Caco-2 (cell line): ENCODE data around the gene TCAIM. TPM values are rescaled to one million over a fixed set of nuclear protein-coding genes. Genes with fewer than 3 reads are reported as not detected.

Experiments
- BruUV-seq: library from RNA; stranded (reverse); fragments of 400-500 nt; replicated peaks from 2 replicates; lab custom pipeline; 2021; lab: Mats Ljungman, UMichigan
- CTCF ChIA-PET: fragments of 300-600 bp; sonication (Branson Sonifier 250); formaldehyde crosslinking; loops from one replicate; lab custom pipeline; 2022; ENCODE audit warnings: antibody characterized with exemption; lab: Charles Lee
- POLR2A ChIA-PET: fragments of 300-600 bp; sonication (Branson Sonifier 250); formaldehyde crosslinking; loops from one replicate; lab custom pipeline; 2022; ENCODE audit warnings: antibody characterized with exemption; lab: Charles Lee
- DNase-seq, 2 experiments: peaks; one replicate each; pipeline versions ENCODE4 v3.0.0 to v3.0.0-alpha.2; 2020 to 2022
- H3K27me3 ChIP-seq: replicated peaks from 2 replicates; pipeline ENCODE4 v1.6.0; 2011; ENCODE audit warnings: low read length; ENCODE audit not compliant: control insufficient read depth, insufficient read depth
- H3K36me3 ChIP-seq: 2 replicates; pipeline ENCODE4 v1.5.1; 2011; ENCODE audit warnings: low read length; ENCODE audit not compliant: control insufficient read depth, insufficient read depth
- H3K4me1 ChIP-seq: fragments of 250-450 bp; sonication (Bioruptor Pico); 2 replicates; pipeline ENCODE4 v1.5.1; 2020; ENCODE audit warnings: mild to moderate bottlenecking
- H3K4me3 ChIP-seq: 2 replicates; pipeline ENCODE4 v1.5.1; 2011; ENCODE audit warnings: low read depth, mild to moderate bottlenecking, control low read depth, low read length
- H3K9me3 ChIP-seq: fragments of 250-450 bp; sonication (Bioruptor Pico); 2 replicates; pipeline ENCODE4 v1.5.1; 2020; ENCODE audit warnings: mild to moderate bottlenecking, moderate library complexity
- H3K27ac Mint-ChIP-seq: one replicate; pipeline ENCODE4 v1.8.0; 2022; ENCODE audit warnings: mixed read lengths; ENCODE audit not compliant: unreplicated experiment
- H3K27me3 Mint-ChIP-seq: one replicate; pipeline ENCODE4 v1.8.0; 2022; ENCODE audit warnings: mixed read lengths; ENCODE audit not compliant: insufficient read depth, unreplicated experiment
- H3K36me3 Mint-ChIP-seq: one replicate; pipeline ENCODE4 v1.8.0; 2022; ENCODE audit warnings: mild to moderate bottlenecking, mixed read lengths; ENCODE audit not compliant: insufficient read depth, unreplicated experiment
- H3K4me1 Mint-ChIP-seq: one replicate; pipeline ENCODE4 v1.8.0; 2022; ENCODE audit warnings: low read depth, mixed read lengths; ENCODE audit not compliant: unreplicated experiment
- H3K4me3 Mint-ChIP-seq: one replicate; pipeline ENCODE4 v1.8.0; 2022; ENCODE audit warnings: mild to moderate bottlenecking, moderate library complexity, mixed read lengths; ENCODE audit not compliant: unreplicated experiment
- H3K9me3 Mint-ChIP-seq: one replicate; pipeline ENCODE4 v1.8.0; 2022; ENCODE audit warnings: mixed read lengths; ENCODE audit not compliant: unreplicated experiment
- CTCF ChIP-seq, 2 experiments: fragments of 200-600 bp in 1 of 2; IDR thresholded peaks; 1 replicate in 1 of 2; 2 replicates in 1 of 2; pipeline versions ENCODE4 v1.5.1 to v1.8.0; 2011 to 2022; ENCODE audit warnings: antibody characterized with exemption in 1 of 2, control low read depth in 1 of 2, inconsistent platforms in 1 of 2, low read depth in 1 of 2, low read length in 1 of 2, mild to moderate bottlenecking in 1 of 2, moderate library complexity in 1 of 2; ENCODE audit not compliant: insufficient read depth in 1 of 2, severe bottlenecking in 1 of 2, unreplicated experiment in 1 of 2
- intact Hi-C: fragments of 100-400 bp; cut with micrococcal nuclease; formaldehyde crosslinking; loops from one replicate; pipeline ENCODE4 v1.10.0; 2022; ENCODE audit not compliant: unreplicated experiment
- total RNA-seq: library from RNA; stranded (reverse); gene quantifications from 2 replicates; pipeline ENCODE4 v1.2.3, GENCODE V29; 2022

TCAIM gene
- total RNA-seq, 1 experiment from 2014 or later = 15.0 TPM

GRCh38 chr3:44326515-44326914 lies 12.1 kb upstream of the TCAIM start:
- Histone ChIP-seq H3K9me3 (no peaks in the 10 kb centered on the region), H3K4me1 (peaks cover 25% of the 10 kb centered on the region), H3K27me3 (no peaks in the 10 kb centered on the region), H3K36me3 (no peaks in the 10 kb centered on the region), H3K4me3 (no peak overlapping the region)
- no peak for DNase-seq
- TF ChIP-seq CTCF (IDR thresholded peaks at IDR 0.05; ENCODE audit: insufficient read depth in 1 of 2, low read depth in 1 of 2, low read length in 1 of 2, severe bottlenecking in 1 of 2, unreplicated experiment in 1 of 2) = no peak
- CTCF ChIA-PET = no interaction called here
- H3K9me3 Mint-ChIP-seq = no peaks in the 10 kb centered on the region
- POLR2A ChIA-PET = no interaction called here
- no peak overlapping the region for H3K4me3 Mint-ChIP-seq
- BruUV-seq = no TSS peak
- no peaks in the 10 kb centered on the region for H3K36me3 Mint-ChIP-seq
- no peaks in the 10 kb centered on the region for H3K4me1 Mint-ChIP-seq
- H3K27me3 Mint-ChIP-seq = no peaks in the 10 kb centered on the region
- intact Hi-C loops = no loop called here
- no peak overlapping the region for H3K27ac Mint-ChIP-seq

- peaks cover 20% of the 10 kb centered on the region for H3K4me1 ChIP-seq
- TF ChIP-seq CTCF (IDR thresholded peaks at IDR 0.05; ENCODE audit: insufficient read depth in 1 of 2, low read depth in 1 of 2, low read length in 1 of 2, severe bottlenecking in 1 of 2, unreplicated experiment in 1 of 2) = no peak
- Mint-ChIP-seq H3K4me3 (no peak overlapping the region), H3K9me3 (no peaks in the 10 kb centered on the region), H3K27me3 (no peaks in the 10 kb centered on the region), H3K4me1 (no peaks in the 10 kb centered on the region), H3K36me3 (no peaks in the 10 kb centered on the region), H3K27ac (no peak overlapping the region)
- H3K36me3 ChIP-seq = no peaks in the 10 kb centered on the region
- POLR2A ChIA-PET = no interaction called here
- H3K27me3 ChIP-seq = no peaks in the 10 kb centered on the region
- no peak for DNase-seq
- no peak overlapping the region for H3K4me3 ChIP-seq
- CTCF ChIA-PET = no interaction called here
- H3K9me3 ChIP-seq = no peaks in the 10 kb centered on the region
- no TSS peak for BruUV-seq
- intact Hi-C loops = loop anchor here (10.0 kb wide), 1 partner anchor 75 kb away; no protein-coding TSS in a partner anchor
Measured at GRCh38 chr3:44329946-44330345, 8.6 kb upstream of the TCAIM start.

GRCh38 chr3:44330444-44330843 lies 8.1 kb upstream of the TCAIM start:
- CTCF ChIA-PET = no interaction called here
- intact Hi-C loops = loop anchor here (10.0 kb wide), 1 partner anchor 74 kb away; no protein-coding TSS in a partner anchor

More at GRCh38 chr3:44330444-44330843, 8.1 kb upstream of the TCAIM start:
- Mint-ChIP-seq H3K36me3 (no peaks in the 10 kb centered on the region), H3K4me1 (no peaks in the 10 kb centered on the region), H3K27ac (no peak overlapping the region), H3K27me3 (no peaks in the 10 kb centered on the region), H3K9me3 (no peaks in the 10 kb centered on the region), H3K4me3 (no peak overlapping the region)
- POLR2A ChIA-PET = no interaction called here
- Histone ChIP-seq H3K36me3 (no peaks in the 10 kb centered on the region), H3K9me3 (no peaks in the 10 kb centered on the region), H3K4me1 (peaks cover 20% of the 10 kb centered on the region), H3K4me3 (no peak overlapping the region), H3K27me3 (no peaks in the 10 kb centered on the region)
- no peak for TF ChIP-seq CTCF (IDR thresholded peaks at IDR 0.05; ENCODE audit: insufficient read depth in 1 of 2, low read depth in 1 of 2, low read length in 1 of 2, severe bottlenecking in 1 of 2, unreplicated experiment in 1 of 2)
- no peak for DNase-seq
- BruUV-seq = no TSS peak
